PC-3 (cell line): ENCODE measurements around the gene CYB561D2. TPM values are rescaled to one million over a fixed set of nuclear protein-coding genes. Genes with fewer than 3 reads are reported as not detected.

Experiments
- ATAC-seq: fragments of 200-7000 bp; cut with Tn5 transposase; 2 replicates; pipeline ENCODE4 v1.9.1; 2020; ENCODE audit warnings: mild to moderate bottlenecking, moderate library complexity
- BruUV-seq: library from RNA; stranded (reverse); fragments of 400-500 nt; replicated peaks from 2 replicates; lab custom pipeline; 2021; lab: Mats Ljungman, UMichigan
- CTCF ChIA-PET: fragments of 300-600 bp; sonication (Branson Sonifier 250); formaldehyde crosslinking; loops from one replicate; lab custom pipeline; 2022; ENCODE audit warnings: antibody characterized with exemption; lab: Charles Lee
- POLR2A ChIA-PET: fragments of 300-600 bp; sonication (Branson Sonifier 250); formaldehyde crosslinking; loops from one replicate; lab custom pipeline; 2022; ENCODE audit warnings: antibody characterized with exemption; ENCODE audit not compliant: unreplicated experiment; lab: Charles Lee
- DNase-seq: peaks from one replicate; pipeline ENCODE4 v3.0.0-alpha.2; 2015
- H2AFZ ChIP-seq: fragments of 300-600 bp; sonication (generic); 2 replicates; pipeline ENCODE4 v1.6.0; 2016; ENCODE audit warnings: antibody characterized with exemption, low read length
- H3F3A ChIP-seq: fragments of 300-600 bp; sonication (generic); one replicate; pipeline ENCODE4 v1.6.0; 2017; ENCODE audit warnings: antibody characterized with exemption, low read length, control low read depth, mild to moderate bottlenecking; ENCODE audit not compliant: unreplicated experiment
- H3K27ac ChIP-seq: fragments of 300-600 bp; sonication (generic); 2 replicates; pipeline ENCODE4 v1.5.1; 2016; ENCODE audit warnings: mild to moderate bottlenecking, low read length
- H3K27me3 ChIP-seq: fragments of 300-600 bp; sonication (generic); 2 replicates; pipeline ENCODE4 v1.6.1; 2016; ENCODE audit warnings: low read length, mixed read lengths
- H3K36me3 ChIP-seq: fragments of 300-600 bp; sonication (generic); 2 replicates; pipeline ENCODE4 v1.6.1; 2016; ENCODE audit warnings: low read depth, mixed run types, low read length, mixed read lengths
- H3K4me1 ChIP-seq: fragments of 300-600 bp; sonication (generic); 2 replicates; pipeline ENCODE4 v1.5.1; 2016; ENCODE audit warnings: low read length; ENCODE audit not compliant: insufficient read depth
- H3K4me2 ChIP-seq: fragments of 300-600 bp; sonication (generic); 2 replicates; pipeline ENCODE4 v1.6.0; 2016; ENCODE audit warnings: low read length
- H3K4me3 ChIP-seq: fragments of 300-600 bp; sonication (generic); 2 replicates; pipeline ENCODE4 v1.5.1; 2016; ENCODE audit warnings: mild to moderate bottlenecking, low read length, mixed read lengths
- H3K79me2 ChIP-seq: fragments of 300-600 bp; sonication (generic); 2 replicates; pipeline ENCODE4 v1.6.1; 2017; ENCODE audit warnings: low read length, mixed read lengths
- H3K9ac ChIP-seq: fragments of 300-600 bp; sonication (generic); 2 replicates; pipeline ENCODE4 v1.6.0; 2016; ENCODE audit warnings: mild to moderate bottlenecking, low read length
- H3K9me2 ChIP-seq: fragments of 300-600 bp; sonication (generic); replicated peaks from 2 replicates; pipeline ENCODE4 v1.6.1; 2016; ENCODE audit warnings: mixed run types, low read length, mixed read lengths
- H3K9me3 ChIP-seq: fragments of 300-600 bp; sonication (generic); 2 replicates; pipeline ENCODE4 v1.6.1; 2016; ENCODE audit warnings: low read length, mixed read lengths
- H4K20me1 ChIP-seq: fragments of 300-600 bp; sonication (generic); 2 replicates; pipeline ENCODE4 v1.6.1; 2016; ENCODE audit warnings: low read length, mixed read lengths
- CTCF ChIP-seq: fragments of 300-600 bp; sonication (generic); conservative IDR thresholded peaks from 2 replicates; pipeline ENCODE4 v1.5.1; 2017; ENCODE audit warnings: antibody characterized with exemption, low read depth, mild to moderate bottlenecking, low read length
- EZH2 ChIP-seq: fragments of 300-600 bp; sonication (generic); IDR thresholded peaks from one replicate; pipeline ENCODE4 v1.6.1; 2017; ENCODE audit warnings: antibody characterized with exemption, mild to moderate bottlenecking, low read length; ENCODE audit not compliant: unreplicated experiment
- EZH2phosphoT487 ChIP-seq: fragments of 300-600 bp; sonication (generic); IDR thresholded peaks from 2 replicates; pipeline ENCODE4 v1.6.1; 2018; ENCODE audit warnings: mild to moderate bottlenecking, antibody characterized with exemption, low read length, borderline replicate concordance
- intact Hi-C: fragments of 100-400 bp; cut with micrococcal nuclease; formaldehyde crosslinking; loops from 2 replicates; pipeline ENCODE4 v1.9.0; 2023
- total RNA-seq: library from RNA; depleted of rRNA; stranded (reverse); fragments of >200 nt; gene quantifications from 2 replicates; pipeline ENCODE4 v1.2.3, GENCODE V29; 2014

The CYB561D2 gene
- total RNA-seq, 1 experiment from 2014 or later: 44.3 TPM

GRCh38 chr3:50364573-50365079, 14.0 kb downstream of the CYB561D2 start:
- no peaks in the 10 kb centered on the region for H3F3A ChIP-seq
- POLR2A ChIA-PET: no interaction called here
- H3K4me1 ChIP-seq: 0 out of 2 replicates have a peak, but pooled peaks cover 5% of the 10 kb centered on the region
- no peaks in the 10 kb centered on the region for H3K79me2 ChIP-seq
- no peak overlapping the region for H3K27ac ChIP-seq
- TF ChIP-seq EZH2 (no peak), EZH2phosphoT487 (no peak), CTCF (no peak)
- H3K36me3 ChIP-seq: no peaks in the 10 kb centered on the region
- no peaks in the 10 kb centered on the region for H3K9me2 ChIP-seq
- CTCF ChIA-PET: interaction anchor here (0.6 kb wide), 1 partner anchor 247 kb away, joined by 4 read pairs; the partner anchor contains the start of gene CISH
- H3K4me3 ChIP-seq: peak overlapping the region; percentile 52
- peak overlapping the region; percentile 55; the same call in 1 of the 2 replicates for H2AFZ ChIP-seq
- H4K20me1 ChIP-seq: no peaks in the 10 kb centered on the region
- peak overlapping the region; percentile 71 for H3K4me2 ChIP-seq
- H3K27me3 ChIP-seq: no peaks in the 10 kb centered on the region
- intact Hi-C loops: no loop called here
- H3K9ac ChIP-seq: no peak overlapping the region
- no TSS peak for BruUV-seq
- peak; percentile 32 for ATAC-seq
- H3K9me3 ChIP-seq: no peaks in the 10 kb centered on the region
- DNase-seq: no peak

GRCh38 chr3:50365080-50365841, 14.6 kb downstream of the CYB561D2 start:
- Histone ChIP-seq H3K4me1 (no peaks in the 10 kb centered on the region), H3K27me3 (no peaks in the 10 kb centered on the region), H3K9ac (0 out of 2 replicates have a peak overlapping the region, but pooled peaks have one; percentile 1), H3K27ac (no peak overlapping the region), H3F3A (no peaks in the 10 kb centered on the region), H2AFZ (peak overlapping the region; percentile 60), H3K9me2 (no peaks in the 10 kb centered on the region), H4K20me1 (no peaks in the 10 kb centered on the region), H3K4me2 (peak overlapping the region; percentile 76), H3K79me2 (no peaks in the 10 kb centered on the region), H3K9me3 (no peaks in the 10 kb centered on the region), H3K36me3 (no peaks in the 10 kb centered on the region), H3K4me3 (peak overlapping the region; percentile 56)
- ChIA-PET CTCF (no interaction called here), POLR2A (interaction anchor here (0.6 kb wide), 1 partner anchor 267 kb away, joined by 4 read pairs; no protein-coding TSS in a partner anchor)
- intact Hi-C loops: no loop called here
- ATAC-seq: peak; percentile 80
- BruUV-seq: TSS peak; percentile 43
- no peak for TF ChIP-seq EZH2
- no peak for TF ChIP-seq CTCF
- TF ChIP-seq EZH2phosphoT487: no peak
- DNase-seq: peak; percentile 82

GRCh38 chr3:50365842-50366220, 15.2 kb downstream of the CYB561D2 start:
- no peaks in the 10 kb centered on the region for H3K9me2 ChIP-seq
- H3K27me3 ChIP-seq: no peaks in the 10 kb centered on the region
- no peak overlapping the region for H2AFZ ChIP-seq
- no peaks in the 10 kb centered on the region for H3K9me3 ChIP-seq
- ChIA-PET CTCF (no interaction called here), POLR2A (interaction anchor here (0.6 kb wide), 1 partner anchor 267 kb away, joined by 4 read pairs; no protein-coding TSS in a partner anchor)
- intact Hi-C loops: no loop called here
- no peaks in the 10 kb centered on the region for H3K4me1 ChIP-seq
- no peak for TF ChIP-seq CTCF
- BruUV-seq: no TSS peak
- DNase-seq (no peak), ATAC-seq (no peak)
- H4K20me1 ChIP-seq: no peaks in the 10 kb centered on the region
- no peak overlapping the region for H3K27ac ChIP-seq
- no peaks in the 10 kb centered on the region for H3F3A ChIP-seq
- H3K4me3 ChIP-seq: peak overlapping the region; percentile 56
- no peaks in the 10 kb centered on the region for H3K36me3 ChIP-seq
- H3K4me2 ChIP-seq: peak overlapping the region; percentile 76
- H3K79me2 ChIP-seq: no peaks in the 10 kb centered on the region
- no peak overlapping the region for H3K9ac ChIP-seq
